B cell (primary cell): Measurements from ENCODE around the gene MRPS26.

Experiments used
- EZH2 ChIP-seq: IDR thresholded peaks from 2 replicates; pipeline ENCODE4 v1.6.1; 2012; ENCODE audit warnings: borderline replicate concordance, low read depth, mild to moderate bottlenecking, moderate library complexity, low read length; ENCODE audit not compliant: insufficient read depth, poor library complexity, severe bottlenecking
- TF ChIP-seq, protein P1 (sequence below): fragments of 200-600 bp; IDR thresholded peaks from one replicate; pipeline ENCODE4 v1.8.0; 2022; ENCODE audit warnings: antibody characterized with exemption, mild to moderate bottlenecking

DNA sequence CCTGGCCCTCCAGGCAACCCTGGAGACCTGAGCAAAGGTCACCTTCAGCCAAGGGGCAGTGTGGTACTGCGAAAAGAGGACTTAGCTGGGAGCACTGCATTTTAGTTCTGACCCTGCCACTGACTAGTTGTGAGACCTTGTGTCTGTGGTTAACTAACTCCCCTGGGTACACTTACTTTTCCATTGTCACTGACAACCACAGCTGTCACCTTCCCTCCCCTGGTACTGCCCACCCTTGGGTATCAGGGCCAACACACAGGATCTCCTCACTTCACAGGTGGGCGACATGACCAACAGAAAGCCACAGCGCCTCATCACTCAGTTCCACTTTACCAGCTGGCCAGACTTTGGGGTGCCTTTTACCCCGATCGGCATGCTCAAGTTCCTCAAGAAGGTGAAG lies 24.1 kb upstream of the MRPS26 start:
- TF ChIP-seq, protein P1, sequence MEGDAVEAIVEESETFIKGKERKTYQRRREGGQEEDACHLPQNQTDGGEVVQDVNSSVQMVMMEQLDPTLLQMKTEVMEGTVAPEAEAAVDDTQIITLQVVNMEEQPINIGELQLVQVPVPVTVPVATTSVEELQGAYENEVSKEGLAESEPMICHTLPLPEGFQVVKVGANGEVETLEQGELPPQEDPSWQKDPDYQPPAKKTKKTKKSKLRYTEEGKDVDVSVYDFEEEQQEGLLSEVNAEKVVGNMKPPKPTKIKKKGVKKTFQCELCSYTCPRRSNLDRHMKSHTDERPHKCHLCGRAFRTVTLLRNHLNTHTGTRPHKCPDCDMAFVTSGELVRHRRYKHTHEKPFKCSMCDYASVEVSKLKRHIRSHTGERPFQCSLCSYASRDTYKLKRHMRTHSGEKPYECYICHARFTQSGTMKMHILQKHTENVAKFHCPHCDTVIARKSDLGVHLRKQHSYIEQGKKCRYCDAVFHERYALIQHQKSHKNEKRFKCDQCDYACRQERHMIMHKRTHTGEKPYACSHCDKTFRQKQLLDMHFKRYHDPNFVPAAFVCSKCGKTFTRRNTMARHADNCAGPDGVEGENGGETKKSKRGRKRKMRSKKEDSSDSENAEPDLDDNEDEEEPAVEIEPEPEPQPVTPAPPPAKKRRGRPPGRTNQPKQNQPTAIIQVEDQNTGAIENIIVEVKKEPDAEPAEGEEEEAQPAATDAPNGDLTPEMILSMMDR = no peak
- no peak for TF ChIP-seq EZH2
